CD4-positive, alpha-beta memory T cell (primary cell): Measurements from ENCODE around the gene COG1. TPM values are rescaled to one million over a fixed set of nuclear protein-coding genes. Genes with fewer than 3 reads are reported as not detected.

Source experiments
- CTCF ChIA-PET: fragments of 350-600 bp; sonication (Branson Sonifier 250); formaldehyde crosslinking; loops from one replicate; lab custom pipeline; 2021; ENCODE audit warnings: inconsistent platforms; ENCODE audit not compliant: partially characterized antibody; lab: Charles Lee
- POLR2A ChIA-PET: fragments of 350-600 bp; sonication (Branson Sonifier 250); formaldehyde crosslinking; loops from one replicate; lab custom pipeline; 2021; ENCODE audit not compliant: partially characterized antibody; lab: Charles Lee
- DNase-seq, 5 donors: peaks; one replicate each; pipeline versions ENCODE4 v3.0.0 to v3.0.0-alpha.2; 2020 to 2022; ENCODE audit warnings: mixed read lengths in 1 of 5
- H3K27ac ChIP-seq: one replicate; pipeline ENCODE4 v1.7.0; 2013; ENCODE audit warnings: low read depth, low read length
- H3K27me3 ChIP-seq: 2 replicates; pipeline ENCODE4 v1.7.0; 2013; ENCODE audit warnings: mild to moderate bottlenecking, low read length, moderate library complexity; ENCODE audit not compliant: insufficient read depth
- H3K36me3 ChIP-seq: 2 replicates; pipeline ENCODE4 v1.7.0; 2013; ENCODE audit warnings: mild to moderate bottlenecking, low read length, moderate library complexity; ENCODE audit not compliant: insufficient read depth
- H3K4me1 ChIP-seq: 2 replicates; pipeline ENCODE4 v1.7.0; 2013; ENCODE audit warnings: mild to moderate bottlenecking, low read length, moderate library complexity; ENCODE audit not compliant: insufficient read depth
- H3K4me3 ChIP-seq, 2 donors: one replicate each; pipeline ENCODE4 v1.7.0; 2013; ENCODE audit warnings: low read length in 2 of 2, mild to moderate bottlenecking in 1 of 2
- H3K9me3 ChIP-seq, 2 donors: one replicate each; pipeline ENCODE4 v1.7.0; 2013; ENCODE audit warnings: low read length in 2 of 2, control low read depth in 1 of 2; ENCODE audit not compliant: control insufficient read depth in 1 of 2
- H3K27ac Mint-ChIP-seq, 7 donors: one replicate each; pipeline ENCODE4 v1.8.0; 2020 to 2021; ENCODE audit warnings: mixed read lengths in 7 of 7, mild to moderate bottlenecking in 6 of 7, inconsistent platforms in 3 of 7, moderate library complexity in 3 of 7
- H3K27me3 Mint-ChIP-seq, 2 donors: one replicate each; pipeline ENCODE4 v1.8.0; 2020 to 2021; ENCODE audit warnings: mixed read lengths in 2 of 2
- H3K36me3 Mint-ChIP-seq, 2 donors: one replicate each; pipeline ENCODE4 v1.8.0; 2020 to 2021; ENCODE audit warnings: mixed read lengths in 2 of 2, inconsistent platforms in 1 of 2, mild to moderate bottlenecking in 1 of 2
- H3K4me1 Mint-ChIP-seq, 4 donors: one replicate each; pipeline ENCODE4 v1.8.0; 2020 to 2021; ENCODE audit warnings: mixed read lengths in 4 of 4, mild to moderate bottlenecking in 1 of 4
- H3K4me3 Mint-ChIP-seq, 8 donors: one replicate each; pipeline ENCODE4 v1.8.0; 2020 to 2021; ENCODE audit warnings: mixed read lengths in 8 of 8, mild to moderate bottlenecking in 7 of 8, moderate library complexity in 6 of 8, inconsistent platforms in 3 of 8
- H3K9me3 Mint-ChIP-seq, 8 donors: one replicate each; pipeline ENCODE4 v1.8.0; 2020 to 2021; ENCODE audit warnings: mixed read lengths in 8 of 8, mild to moderate bottlenecking in 5 of 8, inconsistent platforms in 3 of 8, moderate library complexity in 1 of 8
- intact Hi-C: fragments of 100-400 bp; cut with micrococcal nuclease; formaldehyde crosslinking; loops from one replicate; pipeline ENCODE4 v1.15.1; 2023
- polyA plus RNA-seq, 2 donors: library from polyadenylated mRNA; unstranded; fragments of 300-500 nt; fragmentation: Illumina TruSeq; gene quantifications; one replicate each; pipeline ENCODE4 v1.2.3, GENCODE V29; 2021
- total RNA-seq, 2 experiments: library from RNA; stranded (reverse); gene quantifications; one replicate each; pipeline ENCODE4 v1.2.3, GENCODE V29; 2021

Gene COG1
- total and polyA plus RNA-seq, 4 experiments from 2014 or later: 13.1 to 81.6 (median 57.1) TPM

DNA sequence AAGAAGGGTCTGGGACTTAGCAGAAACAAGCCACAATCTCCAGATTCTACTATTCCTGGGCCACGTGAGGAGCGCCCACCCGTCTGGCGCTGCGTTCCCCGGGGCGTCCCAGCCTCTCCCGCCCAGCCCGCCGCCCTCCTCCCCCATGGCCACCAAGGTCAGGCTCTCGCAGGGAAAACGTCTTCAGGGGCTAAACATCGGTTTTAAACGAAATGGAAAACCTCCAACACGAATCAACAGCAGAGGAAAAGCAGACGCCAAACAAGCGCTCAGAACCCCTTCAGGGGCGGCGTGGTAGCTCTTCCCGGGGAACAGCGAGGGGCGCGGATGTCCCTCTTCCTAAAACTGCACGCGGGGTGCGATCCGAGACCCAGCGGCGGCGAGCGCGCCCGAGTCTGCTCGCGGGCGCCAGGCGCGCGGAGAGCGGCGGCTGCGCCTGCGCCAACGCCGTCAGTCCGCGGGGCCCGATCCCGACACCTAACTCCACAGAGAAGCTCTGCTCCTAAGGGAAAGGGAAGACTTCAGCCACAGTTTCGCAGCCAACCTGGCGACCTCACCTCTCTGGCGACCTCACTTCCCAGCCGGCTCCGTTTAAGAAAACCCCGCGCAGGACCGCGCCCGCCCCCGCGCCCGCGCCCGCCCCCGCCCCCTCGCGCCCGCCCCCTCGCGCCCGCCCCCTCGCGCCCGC lies 505 bp upstream of the COG1 start:
- Histone ChIP-seq H3K36me3 (peaks cover 16% of the 10 kb centered on the region), H3K4me3 (peak overlapping the region; percentile 47 to 84), H3K4me1 (peaks cover 22% of the 10 kb centered on the region), H3K9me3 (no peaks in the 10 kb centered on the region), H3K27me3 (no peaks in the 10 kb centered on the region), H3K27ac (peak overlapping the region; percentile 81)
- Mint-ChIP-seq H3K27ac (peak overlapping the region; percentile 79 to 93 (median 88)), H3K36me3 (peaks cover 16 to 21% of the 10 kb centered on the region in 2 donors), H3K27me3 (no peaks in the 10 kb centered on the region), H3K4me3 (peak overlapping the region; percentile 81 to 98 (median 93)), H3K9me3 (no peaks in the 10 kb centered on the region), H3K4me1 (peaks cover 18 to 45% (median 27%) of the 10 kb centered on the region in 4 donors)
- CTCF ChIA-PET: interaction anchor here (0.7 to 5.9 kb wide), 21 partner anchors 9 to 632 kb away, joined by 3 to 70 read pairs (median 4); a partner anchor contains a TSS
- intact Hi-C loops: loop anchor here (1.0 kb wide), 1 partner anchor 120 kb away; the partner anchor contains the start of gene CDC42EP4
- POLR2A ChIA-PET: interaction anchor here (1.0 to 6.1 kb wide), 11 partner anchors 9 to 465 kb away, joined by 3 to 49 read pairs (median 5); partner anchors contain the start of genes CDC42EP4 and SLC39A11
- peak in 4 of 5 donors; percentile 71 to 77 (median 74) for DNase-seq

DNA sequence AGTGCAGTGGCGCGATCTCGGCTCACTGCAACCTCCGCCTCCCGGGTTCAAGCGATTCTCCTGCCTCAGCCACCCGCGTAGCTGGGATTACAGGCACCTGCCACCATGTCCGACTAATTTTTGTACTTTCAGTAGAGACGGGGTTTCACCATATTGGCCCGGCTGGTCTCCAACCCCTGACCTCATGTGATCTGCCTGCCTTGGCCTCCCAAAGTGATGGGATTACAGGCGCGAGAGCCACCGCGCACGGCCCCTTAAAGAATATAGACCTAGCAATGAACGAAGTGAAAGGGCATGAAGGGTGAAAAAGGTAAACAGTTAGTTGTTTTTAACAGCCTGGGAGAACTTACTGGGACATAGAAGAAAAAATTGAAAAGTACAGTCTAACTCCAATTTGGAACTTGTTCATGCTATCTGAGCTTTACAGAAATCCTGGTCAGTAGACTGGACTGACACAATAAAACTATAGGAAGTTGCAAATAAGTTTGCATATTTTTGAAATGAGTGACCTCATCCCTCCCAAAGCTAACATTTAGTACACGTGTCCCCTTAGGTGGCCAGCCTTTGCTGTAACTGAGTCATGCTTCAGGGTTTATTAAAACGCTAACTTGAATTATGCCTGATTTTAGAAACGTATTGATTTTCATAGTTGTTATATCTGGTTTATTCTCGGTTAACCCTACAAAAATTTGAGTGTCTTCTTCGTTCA lies 1.8 kb downstream of the COG1 start:
- Mint-ChIP-seq H3K27ac (peak overlapping the region in 6 of 7 donors; percentile 48 to 69 (median 64)), H3K4me3 (peak overlapping the region; percentile 55 to 77 (median 65)), H3K27me3 (no peaks in the 10 kb centered on the region), H3K36me3 (peaks cover 35 to 43% of the 10 kb centered on the region in 2 donors), H3K9me3 (no peaks in the 10 kb centered on the region), H3K4me1 (peaks cover 24 to 45% (median 29%) of the 10 kb centered on the region in 4 donors)
- Histone ChIP-seq H3K27ac (no peak overlapping the region), H3K4me1 (peaks cover 22% of the 10 kb centered on the region), H3K4me3 (no peak overlapping the region), H3K9me3 (no peaks in the 10 kb centered on the region), H3K36me3 (peaks cover 37% of the 10 kb centered on the region), H3K27me3 (no peaks in the 10 kb centered on the region)
- intact Hi-C loops: no loop called here
- ChIA-PET CTCF (interaction anchor here (0.8 to 1.8 kb wide), 2 partner anchors 9 to 176 kb away, joined by 5 read pairs; no protein-coding TSS in a partner anchor), POLR2A (interaction anchor here (0.7 to 6.1 kb wide), 5 partner anchors 9 to 37 kb away, joined by 3 to 49 read pairs (median 4); a partner anchor contains a TSS)
- DNase-seq: no peak

- H3K9me3 Mint-ChIP-seq: no peaks in the 10 kb centered on the region
- POLR2A ChIA-PET: interaction anchor here (0.8 to 6.1 kb wide), 4 partner anchors 11 to 35 kb away, joined by 3 to 49 read pairs (median 4); a partner anchor contains a TSS
- no peak for DNase-seq
- no peaks in the 10 kb centered on the region for H3K27me3 Mint-ChIP-seq
- H3K27ac Mint-ChIP-seq: peak overlapping the region in 6 of 7 donors; percentile 19 to 86 (median 64)
- Histone ChIP-seq H3K4me3 (no peak overlapping the region), H3K9me3 (no peaks in the 10 kb centered on the region), H3K27ac (no peak overlapping the region), H3K27me3 (no peaks in the 10 kb centered on the region), H3K4me1 (peaks cover 22% of the 10 kb centered on the region), H3K36me3 (peaks cover 55% of the 10 kb centered on the region)
- peak overlapping the region in 4 of 8 donors; percentile 15 to 71 (median 50) for H3K4me3 Mint-ChIP-seq
- CTCF ChIA-PET: interaction anchor here (1.0 to 2.1 kb wide), 6 partner anchors 11 to 173 kb away, joined by 3 to 9 read pairs (median 5); no protein-coding TSS in a partner anchor
- intact Hi-C loops: no loop called here
- peaks cover 21 to 47% (median 30%) of the 10 kb centered on the region in 4 donors for H3K4me1 Mint-ChIP-seq
- H3K36me3 Mint-ChIP-seq: peaks cover 48 to 60% of the 10 kb centered on the region in 2 donors
Observed at GRCh38 chr17:73196500-73196899, 3.6 kb downstream of the COG1 start.

DNA sequence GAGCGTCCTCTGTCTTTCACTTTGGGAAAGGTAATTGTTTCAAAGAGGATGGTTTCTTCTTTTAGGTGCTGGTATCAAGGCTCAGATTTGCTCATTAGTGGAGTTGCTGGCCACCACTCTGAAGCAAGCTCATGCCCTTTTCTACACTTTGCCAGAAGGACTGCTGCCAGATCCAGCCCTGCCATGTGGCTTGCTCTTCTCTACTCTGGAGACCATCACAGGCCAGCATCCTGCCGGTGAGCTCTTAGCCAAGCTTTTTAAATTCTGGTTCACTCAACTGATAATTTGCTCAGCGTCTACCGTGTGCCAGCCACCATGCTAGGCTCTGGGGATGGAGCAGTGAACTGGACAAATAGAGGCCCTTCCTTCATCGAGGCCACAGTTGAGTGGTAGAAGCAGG lies 4.3 kb downstream of the COG1 start:
- peaks cover 17 to 44% (median 26%) of the 10 kb centered on the region in 4 donors for H3K4me1 Mint-ChIP-seq
- Histone ChIP-seq H3K36me3 (peaks cover 59% of the 10 kb centered on the region), H3K9me3 (no peaks in the 10 kb centered on the region), H3K4me1 (peaks cover 17% of the 10 kb centered on the region), H3K27me3 (no peaks in the 10 kb centered on the region), H3K4me3 (no peak overlapping the region), H3K27ac (no peak overlapping the region)
- no peaks in the 10 kb centered on the region for H3K9me3 Mint-ChIP-seq
- H3K27ac Mint-ChIP-seq: peak overlapping the region in 2 of 7 donors; percentile 17 to 76
- H3K27me3 Mint-ChIP-seq: no peaks in the 10 kb centered on the region
- POLR2A ChIA-PET: interaction anchor here (0.8 to 6.1 kb wide), 4 partner anchors 10 to 34 kb away, joined by 3 to 49 read pairs (median 4); a partner anchor contains a TSS
- CTCF ChIA-PET: interaction anchor here (0.7 to 2.1 kb wide), 7 partner anchors 11 to 172 kb away, joined by 3 to 9 read pairs (median 4); a partner anchor contains a TSS
- DNase-seq: no peak
- intact Hi-C loops: no loop called here
- H3K36me3 Mint-ChIP-seq: peaks cover 52 to 65% of the 10 kb centered on the region in 2 donors
- no peak overlapping the region for H3K4me3 Mint-ChIP-seq

- ChIA-PET CTCF (interaction anchor here (1.2 kb wide), 1 partner anchor 33 kb away, joined by 4 read pairs; a partner anchor contains a TSS), POLR2A (interaction anchor here (1.0 to 1.6 kb wide), 2 partner anchors 13 to 30 kb away, joined by 3 to 4 read pairs; no protein-coding TSS in a partner anchor)
- H3K4me3 Mint-ChIP-seq: peak overlapping the region in 1 of 8 donors; percentile 3
- no peaks in the 10 kb centered on the region for H3K9me3 Mint-ChIP-seq
- H3K4me1 Mint-ChIP-seq: peaks cover 21 to 50% (median 32%) of the 10 kb centered on the region in 4 donors
- Histone ChIP-seq H3K4me1 (peaks cover 24% of the 10 kb centered on the region), H3K27me3 (no peaks in the 10 kb centered on the region), H3K4me3 (no peak overlapping the region), H3K9me3 (no peaks in the 10 kb centered on the region), H3K36me3 (peaks cover 70% of the 10 kb centered on the region), H3K27ac (no peak overlapping the region)
- intact Hi-C loops: no loop called here
- H3K36me3 Mint-ChIP-seq: peaks cover 58 to 75% of the 10 kb centered on the region in 2 donors
- no peaks in the 10 kb centered on the region for H3K27me3 Mint-ChIP-seq
- DNase-seq: no peak
- H3K27ac Mint-ChIP-seq: peak overlapping the region in 3 of 7 donors; percentile 19 to 76 (median 38)
Observed at GRCh38 chr17:73198201-73198929, 5.5 kb downstream of the COG1 start.

DNA sequence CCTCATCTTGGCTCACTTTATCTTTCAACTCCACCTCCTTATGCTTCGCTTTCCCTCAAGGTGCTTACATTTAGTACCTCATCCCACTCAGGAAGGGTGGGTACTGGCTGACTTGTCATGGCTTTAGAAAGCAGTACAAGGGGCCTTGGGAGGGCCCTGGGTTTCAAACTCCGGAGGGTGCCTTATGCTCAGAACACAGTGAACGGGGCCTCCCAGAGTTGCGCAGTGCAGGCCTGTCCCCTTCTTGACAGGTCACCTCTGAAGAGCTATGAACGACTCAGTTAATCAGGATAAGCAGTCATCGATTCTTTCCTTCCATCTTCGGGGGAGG lies 6.0 kb downstream of the COG1 start:
- Histone ChIP-seq H3K9me3 (no peaks in the 10 kb centered on the region), H3K27ac (no peak overlapping the region), H3K27me3 (no peaks in the 10 kb centered on the region), H3K36me3 (peaks cover 74% of the 10 kb centered on the region), H3K4me3 (no peak overlapping the region), H3K4me1 (peaks cover 24% of the 10 kb centered on the region)
- Mint-ChIP-seq H3K4me1 (peaks cover 22 to 50% (median 33%) of the 10 kb centered on the region in 4 donors), H3K27me3 (no peaks in the 10 kb centered on the region), H3K36me3 (peaks cover 63 to 77% of the 10 kb centered on the region in 2 donors), H3K27ac (peak overlapping the region in 4 of 7 donors; percentile 25 to 80 (median 46)), H3K4me3 (peak overlapping the region in 1 of 8 donors; percentile 33), H3K9me3 (no peaks in the 10 kb centered on the region)
- no peak for DNase-seq
- intact Hi-C loops: no loop called here
- CTCF ChIA-PET: no interaction called here
- POLR2A ChIA-PET: interaction anchor here (1.0 kb wide), 1 partner anchor 13 kb away, joined by 3 read pairs; no protein-coding TSS in a partner anchor
